GM12878 (cell line): ENCODE measurements around the gene TNRC18. TPM values are rescaled to one million over a fixed set of nuclear protein-coding genes. Genes with fewer than 3 reads are reported as not detected.

Source experiments
- ATAC-seq: fragments of 200-7000 bp; cut with Tn5 transposase; 3 replicates; pipeline ENCODE4 v1.9.1; 2020; ENCODE audit warnings: mild to moderate bottlenecking, moderate library complexity
- BruUV-seq: library from RNA; stranded (reverse); fragments of 400-500 nt; replicated peaks from 2 replicates; lab custom pipeline; 2021; lab: Mats Ljungman, UMichigan
- CTCF ChIA-PET: fragments of 300-600 bp; sonication (Branson Sonifier 250); formaldehyde crosslinking; extraction: SDS; loops from one replicate; lab custom pipeline; 2021; ENCODE audit warnings: inconsistent platforms; lab: Yijun Ruan, JAX
- POLR2A ChIA-PET: fragments of 350-600 bp; formaldehyde crosslinking; extraction: SDS; loops from one replicate; lab custom pipeline; 2021; ENCODE audit warnings: inconsistent platforms; lab: Charles Lee
- RAD21 ChIA-PET: fragments of 300-600 bp; sonication (Branson Sonifier 250); formaldehyde crosslinking; loops from one replicate; lab custom pipeline; 2023; ENCODE audit warnings: antibody characterized with exemption; ENCODE audit not compliant: unreplicated experiment; lab: Charles Lee
- SMC1A ChIA-PET: fragments of 300-600 bp; sonication (Branson Sonifier 250); formaldehyde crosslinking; loops from one replicate; lab custom pipeline; 2023; ENCODE audit not compliant: unreplicated experiment, uncharacterized antibody; lab: Charles Lee
- DNase-seq: peaks from one replicate; pipeline ENCODE4 v3.0.0-alpha.2; 2011; ENCODE audit warnings: low read depth, low spot score
- FAIRE-seq: peaks from 3 replicates; lab custom pipeline; 2011; peaks lifted over from hg19 to GRCh38; lab: Jason Lieb, UNC
- H2AFZ ChIP-seq: 2 replicates; pipeline ENCODE4 v1.6.0; 2011; ENCODE audit warnings: low read depth, low read length, control low read depth; ENCODE audit not compliant: control insufficient read depth
- H3K27ac ChIP-seq: 2 replicates; pipeline ENCODE4 v1.5.1; 2011; ENCODE audit warnings: control low read depth; ENCODE audit not compliant: control insufficient read depth, insufficient read depth
- H3K27me3 ChIP-seq, 2 experiments: replicated peaks in 1 of 2; 2 replicates each; pipeline versions ENCODE4 v1.6.0 to v1.6.1; 2011; ENCODE audit warnings: low read length in 1 of 2; ENCODE audit not compliant: control insufficient read depth in 2 of 2, insufficient read depth in 2 of 2
- H3K36me3 ChIP-seq, 2 experiments: 2 replicates each; pipeline ENCODE4 v1.5.1; 2011; ENCODE audit warnings: low read length in 1 of 2; ENCODE audit not compliant: control insufficient read depth in 2 of 2, insufficient read depth in 2 of 2
- H3K4me1 ChIP-seq: 2 replicates; pipeline ENCODE4 v1.6.1; 2011; ENCODE audit warnings: mild to moderate bottlenecking, low read length, moderate library complexity, mixed read lengths; ENCODE audit not compliant: control insufficient read depth, insufficient read depth
- H3K4me2 ChIP-seq: 2 replicates; pipeline ENCODE4 v1.6.0; 2011; ENCODE audit warnings: control low read depth; ENCODE audit not compliant: control insufficient read depth, insufficient read depth
- H3K4me3 ChIP-seq: fragments of 200-600 bp; sonication (generic); 2 replicates; pipeline ENCODE4 v1.5.1; 2016
- H3K79me2 ChIP-seq: 2 replicates; pipeline ENCODE4 v1.6.0; 2011; ENCODE audit warnings: low read length; ENCODE audit not compliant: control insufficient read depth, insufficient read depth
- H3K9ac ChIP-seq: 2 replicates; pipeline ENCODE4 v1.8.0; 2011; ENCODE audit warnings: low read length, control low read depth, mixed read lengths; ENCODE audit not compliant: control insufficient read depth, insufficient read depth
- H3K9me3 ChIP-seq: replicated peaks from 3 replicates; pipeline ENCODE4 v1.5.1; 2011; ENCODE audit warnings: mild to moderate bottlenecking, low read length; ENCODE audit not compliant: control insufficient read depth, insufficient read depth
- H4K20me1 ChIP-seq: 2 replicates; pipeline ENCODE4 v1.6.0; 2011; ENCODE audit not compliant: control insufficient read depth, insufficient read depth
- BRCA1 ChIP-seq: IDR thresholded peaks from 2 replicates; pipeline ENCODE4 v1.6.1; 2011; ENCODE audit warnings: low read depth, low read length, improper control_type of control experiment
- EP300 ChIP-seq, 2 experiments: fragments of 150-350 bp in 1 of 2; IDR thresholded peaks; 2 replicates each; pipeline ENCODE4 v1.6.1; 2011 to 2012; ENCODE audit warnings: low read depth in 2 of 2, low read length in 2 of 2, borderline replicate concordance in 1 of 2, improper control_type of control experiment in 1 of 2, inconsistent platforms in 1 of 2; ENCODE audit not compliant: control insufficient read depth in 1 of 2
- ESRRA ChIP-seq: IDR thresholded peaks from 2 replicates; pipeline ENCODE4 v1.6.1; 2012; ENCODE audit warnings: mild to moderate bottlenecking, low read length, improper control_type of control experiment
- FOS ChIP-seq: IDR thresholded peaks from 3 replicates; pipeline ENCODE4 v1.6.1; 2011; ENCODE audit warnings: borderline replicate concordance; ENCODE audit not compliant: insufficient read length; ENCODE audit errors: extremely low read depth
- GABPA ChIP-seq: IDR thresholded peaks from 2 replicates; pipeline ENCODE4 v1.6.1; 2014; ENCODE audit warnings: antibody characterized with exemption, low read depth, mild to moderate bottlenecking, inconsistent platforms
- HCFC1 ChIP-seq: fragments of 150-350 bp; IDR thresholded peaks from 2 replicates; pipeline ENCODE4 v1.6.1; 2014; ENCODE audit warnings: low read length
- HDAC6 ChIP-seq: fragments of 200-600 bp; sonication (generic); IDR thresholded peaks from one replicate; pipeline ENCODE4 v1.8.0; 2017; ENCODE audit warnings: antibody characterized with exemption; ENCODE audit not compliant: unreplicated experiment
- IKZF1 ChIP-seq: fragments of 450-650 bp; conservative IDR thresholded peaks from 2 replicates; pipeline ENCODE4 v1.6.1; 2017; ENCODE audit warnings: antibody characterized with exemption, mild to moderate bottlenecking
- LARP7 ChIP-seq: fragments of 450-650 bp; IDR thresholded peaks from 2 replicates; pipeline ENCODE4 v1.6.1; 2017; ENCODE audit warnings: mild to moderate bottlenecking
- NFYA ChIP-seq: IDR thresholded peaks from 2 replicates; pipeline ENCODE4 v1.6.1; 2011; ENCODE audit warnings: low read depth, mild to moderate bottlenecking, low read length, improper control_type of control experiment, borderline replicate concordance
- POU2F2 ChIP-seq: IDR thresholded peaks from 3 replicates; pipeline ENCODE4 v1.6.1; 2011; ENCODE audit warnings: low read depth, mild to moderate bottlenecking, low read length, borderline replicate concordance
- RCOR1 ChIP-seq: conservative IDR thresholded peaks from 2 replicates; pipeline ENCODE4 v1.6.1; 2012; ENCODE audit warnings: low read depth, low read length, improper control_type of control experiment
- RUNX3 ChIP-seq: IDR thresholded peaks from 2 replicates; pipeline ENCODE4 v1.6.1; 2012; ENCODE audit warnings: low read length, inconsistent platforms
- SRF ChIP-seq, 2 experiments: IDR thresholded peaks; 2 replicates each; pipeline ENCODE4 v1.6.1; 2011; ENCODE audit warnings: low read depth in 2 of 2, low read length in 2 of 2, mild to moderate bottlenecking in 1 of 2, moderate library complexity in 1 of 2
- TAF1 ChIP-seq: IDR thresholded peaks from 2 replicates; pipeline ENCODE4 v1.6.1; 2011; ENCODE audit warnings: mild to moderate bottlenecking, low read depth, low read length, borderline replicate concordance
- ZNF24 ChIP-seq: fragments of 450-650 bp; IDR thresholded peaks from 2 replicates; pipeline ENCODE4 v1.6.1; 2017; ENCODE audit warnings: antibody characterized with exemption, mild to moderate bottlenecking
- WGBS: methylation state at CpG from one replicate; pipeline ENCODE4 v1.1.6; 2016; ENCODE audit warnings: low lambda C conversion rate; ENCODE audit not compliant: insufficient replicate concordance, insufficient coverage; ENCODE audit errors: missing lambda C conversion rate; 5-methylcytosine and 5-hydroxymethylcytosine counted together
- in situ Hi-C: fragments of 300-500 bp; cut with MboI; formaldehyde crosslinking; loops from 9 replicates; pipeline ENCODE4 v1.14.3; 2018; ENCODE audit warnings: mixed read lengths
- intact Hi-C: fragments of 100-400 bp; cut with micrococcal nuclease; formaldehyde crosslinking; loops from one replicate; pipeline ENCODE4 v1.14.2; 2022; ENCODE audit not compliant: unreplicated experiment
- polyA plus RNA-seq, 11 experiments: library from polyadenylated mRNA; depleted of rRNA in 4 of 11; unstranded in 6 of 11; stranded (reverse) in 5 of 11; fragments of >200 nt; fragmentation: Nextera tagmentation in 4 of 11; fragmentation: Illumina TruSeq in 1 of 11; extraction: Ambion mirVana in 4 of 11; extraction: Trizol in 1 of 11; gene quantifications; 1 replicate in 1 of 11; 2 replicates in 10 of 11; pipeline versions ENCODE4 v1.2.1 to v1.2.3, GENCODE V29; 2011 to 2016; ENCODE audit warnings: inconsistent platforms in 2 of 11, missing spikeins in 2 of 11, low read depth in 1 of 11
- total RNA-seq, 4 experiments: library from RNA; depleted of rRNA in 3 of 4; stranded (reverse); fragments of >200 nt in 3 of 4; fragmentation: Illumina TruSeq in 1 of 4; extraction: Trizol in 1 of 4; gene quantifications; 2 replicates each; pipeline versions ENCODE4 v1.2.1 to v1.2.3, GENCODE V29; 2013 to 2021
- TF ChIP-seq, protein P1 (sequence below): fragments of 450-650 bp; conservative IDR thresholded peaks from 2 replicates; pipeline ENCODE4 v1.6.1; 2017; ENCODE audit warnings: mild to moderate bottlenecking, moderate library complexity
- TF ChIP-seq, protein P2 (sequence below): IDR thresholded peaks from 2 replicates; pipeline ENCODE4 v1.6.1; 2011; ENCODE audit warnings: low read depth, mild to moderate bottlenecking, low read length, moderate library complexity, borderline replicate concordance; ENCODE audit errors: extremely low read depth
- TF ChIP-seq, protein P3 (sequence below): IDR thresholded peaks from 2 replicates; pipeline ENCODE4 v1.6.1; 2011; ENCODE audit warnings: borderline replicate concordance, low read depth, mild to moderate bottlenecking, moderate library complexity, mixed read lengths, low read length; ENCODE audit not compliant: insufficient read depth; ENCODE audit errors: extremely low read length
- TF ChIP-seq, protein P4 (sequence below): fragments of 450-650 bp; IDR thresholded peaks from 2 replicates; pipeline ENCODE4 v1.6.1; 2017; ENCODE audit warnings: antibody characterized with exemption, mild to moderate bottlenecking, moderate library complexity

TNRC18 gene
- total and polyA plus RNA-seq, 10 of the 15 experiments (the other 5 are each of a cell fraction or from before 2014, with no cell fraction given) = 0.02 to 31.7 (median 5.4) TPM

DNA sequence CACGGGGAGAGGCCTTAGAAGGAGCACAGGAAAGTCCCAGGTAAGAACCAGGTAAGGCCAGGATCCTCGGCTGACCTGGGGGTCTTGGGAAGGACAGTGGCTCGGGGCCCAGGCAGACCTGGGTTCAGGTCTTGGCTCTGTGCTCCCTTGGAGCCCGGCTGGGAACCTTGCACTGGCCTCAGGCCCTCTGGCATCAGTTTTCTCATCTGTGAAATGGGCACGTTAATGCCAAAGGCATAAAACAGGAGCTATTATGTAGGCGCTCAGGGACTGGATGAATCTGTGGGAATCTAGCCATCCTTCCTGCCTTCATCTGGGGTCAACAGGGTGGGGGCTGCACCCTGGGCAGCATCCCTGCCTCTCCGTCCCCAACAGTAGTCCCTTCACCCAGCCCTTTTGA lies 149.2 kb downstream of the TNRC18 start:
- CTCF ChIA-PET = no interaction called here
- Histone ChIP-seq H3K27ac (no peak overlapping the region), H3K9me3 (no peaks in the 10 kb centered on the region), H3K4me1 (no peaks in the 10 kb centered on the region), H3K79me2 (no peaks in the 10 kb centered on the region), H3K27me3 (no peaks in the 10 kb centered on the region), H4K20me1 (no peaks in the 10 kb centered on the region), H3K4me2 (no peak overlapping the region), H2AFZ (no peak overlapping the region), H3K4me3 (no peak overlapping the region), H3K36me3 (no peaks in the 10 kb centered on the region), H3K9ac (no peak overlapping the region)
- RAD21 ChIA-PET = no interaction called here
- BruUV-seq = no TSS peak
- ATAC-seq (no peak), FAIRE-seq (no peak), DNase-seq (no peak)
- in situ Hi-C loops (no loop called here), intact Hi-C loops (no loop called here)
- POLR2A ChIA-PET = no interaction called here
- TF ChIP-seq SRF (IDR thresholded peaks at IDR 0.05; ENCODE audit: low read depth in 2 of 2, low read length in 2 of 2) (no peak), ESRRA (no peak), NFYA (no peak), RCOR1 (no peak), TAF1 (no peak), GABPA (no peak), BRCA1 (no peak), LARP7 (no peak), ZNF24 (no peak), RUNX3 (no peak), POU2F2 (no peak), FOS (no peak), HCFC1 (no peak), HDAC6 (no peak), IKZF1 (no peak), EP300 (IDR thresholded peaks at IDR 0.05; ENCODE audit: borderline replicate concordance in 1 of 2, control insufficient read depth in 1 of 2, low read depth in 2 of 2, low read length in 2 of 2) (no peak)
- TF ChIP-seq, protein P1, sequence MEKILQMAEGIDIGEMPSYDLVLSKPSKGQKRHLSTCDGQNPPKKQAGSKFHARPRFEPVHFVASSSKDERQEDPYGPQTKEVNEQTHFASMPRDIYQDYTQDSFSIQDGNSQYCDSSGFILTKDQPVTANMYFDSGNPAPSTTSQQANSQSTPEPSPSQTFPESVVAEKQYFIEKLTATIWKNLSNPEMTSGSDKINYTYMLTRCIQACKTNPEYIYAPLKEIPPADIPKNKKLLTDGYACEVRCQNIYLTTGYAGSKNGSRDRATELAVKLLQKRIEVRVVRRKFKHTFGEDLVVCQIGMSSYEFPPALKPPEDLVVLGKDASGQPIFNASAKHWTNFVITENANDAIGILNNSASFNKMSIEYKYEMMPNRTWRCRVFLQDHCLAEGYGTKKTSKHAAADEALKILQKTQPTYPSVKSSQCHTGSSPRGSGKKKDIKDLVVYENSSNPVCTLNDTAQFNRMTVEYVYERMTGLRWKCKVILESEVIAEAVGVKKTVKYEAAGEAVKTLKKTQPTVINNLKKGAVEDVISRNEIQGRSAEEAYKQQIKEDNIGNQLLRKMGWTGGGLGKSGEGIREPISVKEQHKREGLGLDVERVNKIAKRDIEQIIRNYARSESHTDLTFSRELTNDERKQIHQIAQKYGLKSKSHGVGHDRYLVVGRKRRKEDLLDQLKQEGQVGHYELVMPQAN = no peak
- TF ChIP-seq, protein P2, sequence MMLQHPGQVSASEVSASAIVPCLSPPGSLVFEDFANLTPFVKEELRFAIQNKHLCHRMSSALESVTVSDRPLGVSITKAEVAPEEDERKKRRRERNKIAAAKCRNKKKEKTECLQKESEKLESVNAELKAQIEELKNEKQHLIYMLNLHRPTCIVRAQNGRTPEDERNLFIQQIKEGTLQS = no peak
- TF ChIP-seq, protein P3, sequence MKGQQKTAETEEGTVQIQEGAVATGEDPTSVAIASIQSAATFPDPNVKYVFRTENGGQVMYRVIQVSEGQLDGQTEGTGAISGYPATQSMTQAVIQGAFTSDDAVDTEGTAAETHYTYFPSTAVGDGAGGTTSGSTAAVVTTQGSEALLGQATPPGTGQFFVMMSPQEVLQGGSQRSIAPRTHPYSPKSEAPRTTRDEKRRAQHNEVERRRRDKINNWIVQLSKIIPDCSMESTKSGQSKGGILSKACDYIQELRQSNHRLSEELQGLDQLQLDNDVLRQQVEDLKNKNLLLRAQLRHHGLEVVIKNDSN = no peak
- TF ChIP-seq, protein P4, sequence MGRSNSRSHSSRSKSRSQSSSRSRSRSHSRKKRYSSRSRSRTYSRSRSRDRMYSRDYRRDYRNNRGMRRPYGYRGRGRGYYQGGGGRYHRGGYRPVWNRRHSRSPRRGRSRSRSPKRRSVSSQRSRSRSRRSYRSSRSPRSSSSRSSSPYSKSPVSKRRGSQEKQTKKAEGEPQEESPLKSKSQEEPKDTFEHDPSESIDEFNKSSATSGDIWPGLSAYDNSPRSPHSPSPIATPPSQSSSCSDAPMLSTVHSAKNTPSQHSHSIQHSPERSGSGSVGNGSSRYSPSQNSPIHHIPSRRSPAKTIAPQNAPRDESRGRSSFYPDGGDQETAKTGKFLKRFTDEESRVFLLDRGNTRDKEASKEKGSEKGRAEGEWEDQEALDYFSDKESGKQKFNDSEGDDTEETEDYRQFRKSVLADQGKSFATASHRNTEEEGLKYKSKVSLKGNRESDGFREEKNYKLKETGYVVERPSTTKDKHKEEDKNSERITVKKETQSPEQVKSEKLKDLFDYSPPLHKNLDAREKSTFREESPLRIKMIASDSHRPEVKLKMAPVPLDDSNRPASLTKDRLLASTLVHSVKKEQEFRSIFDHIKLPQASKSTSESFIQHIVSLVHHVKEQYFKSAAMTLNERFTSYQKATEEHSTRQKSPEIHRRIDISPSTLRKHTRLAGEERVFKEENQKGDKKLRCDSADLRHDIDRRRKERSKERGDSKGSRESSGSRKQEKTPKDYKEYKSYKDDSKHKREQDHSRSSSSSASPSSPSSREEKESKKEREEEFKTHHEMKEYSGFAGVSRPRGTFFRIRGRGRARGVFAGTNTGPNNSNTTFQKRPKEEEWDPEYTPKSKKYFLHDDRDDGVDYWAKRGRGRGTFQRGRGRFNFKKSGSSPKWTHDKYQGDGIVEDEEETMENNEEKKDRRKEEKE = no peak
- WGBS = 38% methylated on average over 7 of the region's 7 CpGs
- SMC1A ChIA-PET = no interaction called here
